Neural crest cell (in vitro differentiated cells): ENCODE results near the gene RGS7. TPM values are rescaled to one million over a fixed set of nuclear protein-coding genes. Genes with fewer than 3 reads are reported as not detected.

Experiments used
- DNase-seq: peaks from one replicate; pipeline ENCODE4 v3.0.0; 2021; ENCODE audit warnings: low read depth, mixed read lengths, low spot score
- H3K27ac Mint-ChIP-seq: one replicate; pipeline ENCODE4 v1.8.0; 2021; ENCODE audit warnings: mild to moderate bottlenecking, mixed read lengths; ENCODE audit not compliant: unreplicated experiment
- H3K27me3 Mint-ChIP-seq: 2 replicates; pipeline ENCODE4 v1.8.0; 2021; ENCODE audit warnings: low read depth, mild to moderate bottlenecking, mixed read lengths
- H3K36me3 Mint-ChIP-seq: 2 replicates; pipeline ENCODE4 v1.8.0; 2021; ENCODE audit warnings: low read depth, mild to moderate bottlenecking, mixed read lengths
- H3K4me1 Mint-ChIP-seq: 2 replicates; pipeline ENCODE4 v1.8.0; 2021; ENCODE audit warnings: mixed read lengths
- H3K4me3 Mint-ChIP-seq: one replicate; pipeline ENCODE4 v1.8.0; 2021; ENCODE audit warnings: mild to moderate bottlenecking, mixed read lengths
- H3K9me3 Mint-ChIP-seq: 2 replicates; pipeline ENCODE4 v1.8.0; 2021; ENCODE audit warnings: mixed read lengths
- total RNA-seq: library from RNA; stranded (reverse); gene quantifications from 2 replicates; pipeline ENCODE4 v1.2.1, GENCODE V29; 2021
- TF ChIP-seq, protein P1 (sequence below): fragments of 200-600 bp; sonication (generic); conservative IDR thresholded peaks from 2 replicates; pipeline ENCODE4 v1.5.0; 2021; ENCODE audit warnings: antibody characterized with exemption, mild to moderate bottlenecking

RGS7 gene
- total RNA-seq, 1 donor from 2014 or later = 0.65 TPM

DNA sequence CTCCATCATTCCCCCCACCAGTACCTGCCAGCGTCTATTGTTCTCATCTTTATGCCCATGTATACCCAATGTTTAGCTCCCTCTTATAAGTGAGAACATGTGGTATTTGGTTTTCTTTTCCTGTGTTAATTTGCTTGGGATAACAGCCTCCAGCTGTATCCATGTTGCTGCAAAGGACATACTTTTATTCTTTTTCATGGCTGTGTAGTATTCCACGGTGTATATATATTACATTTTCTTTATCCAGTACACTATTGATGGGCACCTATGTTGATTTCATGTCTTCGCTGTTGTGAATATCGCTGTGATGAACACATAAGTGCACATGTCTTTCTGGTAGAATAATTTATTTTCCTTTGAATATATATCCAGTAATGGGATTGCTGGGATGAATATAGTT, 431.7 kb downstream of the RGS7 start:
- Mint-ChIP-seq H3K4me3 (no peak overlapping the region), H3K27ac (no peak overlapping the region), H3K4me1 (no peaks in the 10 kb centered on the region), H3K9me3 (peaks cover 5% of the 10 kb centered on the region), H3K36me3 (peaks cover 1% of the 10 kb centered on the region), H3K27me3 (no peaks in the 10 kb centered on the region)
- no peak for DNase-seq
- TF ChIP-seq, protein P1, sequence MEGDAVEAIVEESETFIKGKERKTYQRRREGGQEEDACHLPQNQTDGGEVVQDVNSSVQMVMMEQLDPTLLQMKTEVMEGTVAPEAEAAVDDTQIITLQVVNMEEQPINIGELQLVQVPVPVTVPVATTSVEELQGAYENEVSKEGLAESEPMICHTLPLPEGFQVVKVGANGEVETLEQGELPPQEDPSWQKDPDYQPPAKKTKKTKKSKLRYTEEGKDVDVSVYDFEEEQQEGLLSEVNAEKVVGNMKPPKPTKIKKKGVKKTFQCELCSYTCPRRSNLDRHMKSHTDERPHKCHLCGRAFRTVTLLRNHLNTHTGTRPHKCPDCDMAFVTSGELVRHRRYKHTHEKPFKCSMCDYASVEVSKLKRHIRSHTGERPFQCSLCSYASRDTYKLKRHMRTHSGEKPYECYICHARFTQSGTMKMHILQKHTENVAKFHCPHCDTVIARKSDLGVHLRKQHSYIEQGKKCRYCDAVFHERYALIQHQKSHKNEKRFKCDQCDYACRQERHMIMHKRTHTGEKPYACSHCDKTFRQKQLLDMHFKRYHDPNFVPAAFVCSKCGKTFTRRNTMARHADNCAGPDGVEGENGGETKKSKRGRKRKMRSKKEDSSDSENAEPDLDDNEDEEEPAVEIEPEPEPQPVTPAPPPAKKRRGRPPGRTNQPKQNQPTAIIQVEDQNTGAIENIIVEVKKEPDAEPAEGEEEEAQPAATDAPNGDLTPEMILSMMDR = no peak

DNA sequence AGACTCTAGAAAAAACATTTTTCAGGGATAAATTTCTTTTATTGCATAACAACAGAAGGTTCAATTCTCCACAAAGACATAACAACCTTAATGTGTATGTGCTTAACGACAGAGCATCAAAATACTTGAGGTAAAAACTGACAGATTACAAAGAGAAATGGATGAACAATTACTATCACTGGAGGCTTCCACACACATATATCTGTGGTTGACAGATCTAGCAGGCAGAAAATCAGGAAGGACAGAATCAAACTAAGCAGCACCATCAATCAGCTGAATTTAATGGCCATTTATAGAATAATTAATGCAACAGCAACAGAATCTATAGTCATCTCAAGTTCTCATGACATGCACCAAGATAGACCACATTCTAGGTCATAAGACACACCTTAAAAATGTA, 439.0 kb downstream of the RGS7 start:
- no peaks in the 10 kb centered on the region for H3K4me1 Mint-ChIP-seq
- H3K27me3 Mint-ChIP-seq = no peaks in the 10 kb centered on the region
- H3K27ac Mint-ChIP-seq = no peak overlapping the region
- H3K36me3 Mint-ChIP-seq = peaks cover 5% of the 10 kb centered on the region
- TF ChIP-seq, protein P1 = no peak
- peaks cover 6% of the 10 kb centered on the region for H3K9me3 Mint-ChIP-seq
- no peak for DNase-seq
- no peak overlapping the region for H3K4me3 Mint-ChIP-seq

DNA sequence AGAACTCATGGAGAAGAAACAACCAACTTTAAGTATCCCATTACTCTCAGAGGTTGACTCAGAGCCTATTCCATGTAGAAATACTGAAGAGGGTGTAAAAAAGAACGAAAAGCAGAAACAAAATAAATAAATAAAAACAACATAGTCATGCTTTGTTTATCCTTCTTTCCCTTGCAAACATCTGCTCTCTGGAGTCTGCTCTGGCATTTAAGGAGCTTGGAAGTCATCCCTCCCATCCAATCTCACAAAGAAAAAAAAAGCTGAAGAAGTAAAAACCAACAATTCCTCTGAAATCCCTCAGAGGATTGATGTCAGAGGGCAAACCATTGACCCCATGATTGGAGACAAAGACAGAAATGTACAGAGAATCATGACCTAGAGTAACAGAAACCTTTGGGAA, 442.5 kb downstream of the RGS7 start:
- Mint-ChIP-seq H3K9me3 (no peaks in the 10 kb centered on the region), H3K27me3 (no peaks in the 10 kb centered on the region), H3K27ac (no peak overlapping the region), H3K36me3 (no peaks in the 10 kb centered on the region), H3K4me3 (no peak overlapping the region), H3K4me1 (no peaks in the 10 kb centered on the region)
- TF ChIP-seq, protein P1 = no peak
- DNase-seq = no peak

DNA sequence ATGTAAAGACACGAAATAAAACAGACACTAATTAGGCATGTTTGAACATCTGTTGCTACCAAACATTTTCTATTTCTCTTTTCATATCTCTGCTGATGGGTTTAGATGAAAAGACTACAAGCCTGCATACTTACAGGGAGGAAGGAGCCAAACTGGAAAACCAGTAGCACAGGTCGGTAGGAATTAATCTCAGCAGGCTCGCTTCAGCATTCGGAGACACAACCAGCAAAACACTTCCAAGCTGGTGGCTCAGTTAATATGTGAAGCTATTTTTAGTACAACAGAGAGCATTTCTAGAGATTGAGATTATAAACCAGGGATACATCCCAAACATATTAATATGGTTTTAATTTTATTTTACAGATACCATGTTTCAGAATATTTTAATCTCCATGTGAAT, 444.2 kb downstream of the RGS7 start:
- no peaks in the 10 kb centered on the region for H3K9me3 Mint-ChIP-seq
- no peaks in the 10 kb centered on the region for H3K27me3 Mint-ChIP-seq
- no peak overlapping the region for H3K4me3 Mint-ChIP-seq
- H3K27ac Mint-ChIP-seq = no peak overlapping the region
- TF ChIP-seq, protein P1 = no peak
- no peak for DNase-seq
- H3K4me1 Mint-ChIP-seq = no peaks in the 10 kb centered on the region
- H3K36me3 Mint-ChIP-seq = no peaks in the 10 kb centered on the region

DNA sequence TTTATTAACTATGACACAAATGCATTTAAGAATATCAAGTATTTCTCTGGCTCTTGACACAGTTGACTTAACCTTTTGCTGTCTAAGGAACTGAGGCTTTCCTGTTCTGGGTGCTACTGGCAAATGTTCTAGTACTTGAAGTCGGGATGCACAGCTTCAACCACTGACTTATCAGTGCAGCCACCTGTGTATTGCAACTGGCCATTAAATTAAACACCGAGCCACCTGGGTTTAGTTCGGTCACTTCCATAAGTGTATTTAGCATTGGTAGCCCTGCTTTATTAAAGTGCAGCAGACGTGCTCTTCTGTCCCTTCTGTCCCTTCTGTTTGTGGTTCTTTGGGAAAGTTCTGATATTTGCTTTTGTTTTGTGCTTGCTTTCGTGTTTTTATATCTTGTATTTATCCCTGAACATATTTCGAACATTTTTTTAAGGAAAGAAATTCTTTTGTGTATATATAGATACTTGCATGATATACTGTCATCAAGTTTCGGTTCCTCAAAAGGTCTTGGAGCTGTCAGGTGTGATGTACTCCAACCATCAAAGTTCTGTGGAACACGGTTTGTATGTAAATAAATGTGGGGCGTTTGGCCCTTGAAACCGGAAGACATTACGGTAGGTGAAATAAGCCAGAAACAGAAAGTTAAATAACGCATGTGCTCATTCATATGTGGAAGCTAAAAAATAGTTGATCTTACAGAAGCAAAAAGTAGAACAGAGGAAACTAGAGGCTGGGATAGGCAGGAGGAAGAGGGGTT, 447.1 kb downstream of the RGS7 start:
- Mint-ChIP-seq H3K36me3 (no peaks in the 10 kb centered on the region), H3K4me1 (no peaks in the 10 kb centered on the region), H3K4me3 (no peak overlapping the region), H3K27ac (no peak overlapping the region), H3K9me3 (no peaks in the 10 kb centered on the region), H3K27me3 (no peaks in the 10 kb centered on the region)
- TF ChIP-seq, protein P1 = no peak
- no peak for DNase-seq
